ENCODE results near the gene SUMO3.

Gene SUMO3

DNA sequence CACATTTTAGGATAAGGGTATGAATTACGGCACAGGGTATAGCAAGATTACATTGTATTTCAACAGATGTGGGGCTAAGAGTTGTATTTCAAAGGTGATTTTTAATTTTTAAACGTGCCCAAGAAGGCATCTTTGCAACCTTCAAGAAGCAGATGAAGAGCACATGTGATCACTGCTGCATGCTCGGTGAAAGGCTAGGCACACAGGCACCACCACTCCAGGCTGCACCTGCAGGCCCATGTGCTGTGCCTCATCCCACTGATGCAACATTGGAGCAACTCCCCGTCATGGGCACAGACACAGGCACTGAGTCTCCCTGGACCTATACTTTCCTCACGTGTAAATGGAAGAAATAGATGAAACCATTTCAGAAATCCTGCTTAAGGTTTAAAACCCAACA is 39.8 kb downstream of the SUMO3 start:
- no peak overlapping the region for H3K27ac ChIP-seq (ENCODE audit: low read length)
- no peaks in the 10 kb centered on the region for H3K4me1 ChIP-seq (ENCODE audit: low read length)
- peaks cover 38% of the 10 kb centered on the region for H3K79me2 ChIP-seq (ENCODE audit: low read length)

DNA sequence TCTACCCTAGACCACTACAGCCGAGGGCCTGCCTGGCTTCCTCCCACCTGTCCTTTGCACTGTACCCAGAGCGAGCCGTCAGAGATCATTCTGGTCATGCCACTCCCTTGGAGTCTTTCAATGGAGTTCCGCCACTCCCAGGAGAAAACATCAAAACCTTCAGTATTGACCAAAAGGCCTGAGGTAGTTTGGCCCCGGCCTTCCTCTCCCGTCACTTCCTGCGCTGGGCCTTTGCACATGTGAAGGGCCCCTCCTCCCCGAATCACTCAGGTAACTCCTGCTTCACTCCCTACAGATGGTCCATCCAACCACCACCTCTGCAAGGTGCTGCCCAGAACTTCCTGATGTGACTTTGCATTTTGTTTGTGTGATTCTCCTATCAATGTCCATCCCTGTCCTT is 42.9 kb downstream of the SUMO3 start:
- TF ChIP-seq EZH2 (optimal IDR thresholded peaks at IDR 0.05; ENCODE audit: low read depth, low read length), result no peak
- no peak for TF ChIP-seq EZH2phosphoT487 (IDR thresholded peaks at IDR 0.05; ENCODE audit: low read length)
- TF ChIP-seq, protein P1, sequence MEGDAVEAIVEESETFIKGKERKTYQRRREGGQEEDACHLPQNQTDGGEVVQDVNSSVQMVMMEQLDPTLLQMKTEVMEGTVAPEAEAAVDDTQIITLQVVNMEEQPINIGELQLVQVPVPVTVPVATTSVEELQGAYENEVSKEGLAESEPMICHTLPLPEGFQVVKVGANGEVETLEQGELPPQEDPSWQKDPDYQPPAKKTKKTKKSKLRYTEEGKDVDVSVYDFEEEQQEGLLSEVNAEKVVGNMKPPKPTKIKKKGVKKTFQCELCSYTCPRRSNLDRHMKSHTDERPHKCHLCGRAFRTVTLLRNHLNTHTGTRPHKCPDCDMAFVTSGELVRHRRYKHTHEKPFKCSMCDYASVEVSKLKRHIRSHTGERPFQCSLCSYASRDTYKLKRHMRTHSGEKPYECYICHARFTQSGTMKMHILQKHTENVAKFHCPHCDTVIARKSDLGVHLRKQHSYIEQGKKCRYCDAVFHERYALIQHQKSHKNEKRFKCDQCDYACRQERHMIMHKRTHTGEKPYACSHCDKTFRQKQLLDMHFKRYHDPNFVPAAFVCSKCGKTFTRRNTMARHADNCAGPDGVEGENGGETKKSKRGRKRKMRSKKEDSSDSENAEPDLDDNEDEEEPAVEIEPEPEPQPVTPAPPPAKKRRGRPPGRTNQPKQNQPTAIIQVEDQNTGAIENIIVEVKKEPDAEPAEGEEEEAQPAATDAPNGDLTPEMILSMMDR (IDR thresholded peaks at IDR 0.05; ENCODE audit: low read length), result no peak
- H3K36me3 ChIP-seq (replicated peaks; ENCODE audit: insufficient read depth, low read length), result peaks cover 31% of the 10 kb centered on the region

More for the DNA sequence above, 39.8 kb downstream of the SUMO3 start:
- Histone ChIP-seq H4K20me1 (ENCODE audit: insufficient read depth, low read length) (peaks cover 5% of the 10 kb centered on the region; the same call in 1 of the 2 replicates), H3K9ac (ENCODE audit: low read length) (no peak overlapping the region), H3K36me3 (replicated peaks; ENCODE audit: insufficient read depth, low read length) (peaks cover 29% of the 10 kb centered on the region), H3K9me2 (replicated peaks; ENCODE audit: insufficient read depth, low read length) (no peaks in the 10 kb centered on the region), H3K27me3 (replicated peaks; ENCODE audit: insufficient read depth, low read length) (no peaks in the 10 kb centered on the region), H3K4me2 (ENCODE audit: low read depth, low read length) (no peak overlapping the region), H3K4me3 (ENCODE audit: low read length) (no peak overlapping the region), H3K9me3 (replicated peaks; ENCODE audit: insufficient read depth, low read length) (no peaks in the 10 kb centered on the region), H2AFZ (ENCODE audit: low read length) (no peak overlapping the region), H3F3A (ENCODE audit: insufficient read depth, low read length) (no peaks in the 10 kb centered on the region)
- TF ChIP-seq EZH2phosphoT487 (IDR thresholded peaks at IDR 0.05; ENCODE audit: low read length) (no peak), EZH2 (optimal IDR thresholded peaks at IDR 0.05; ENCODE audit: low read depth, low read length) (no peak)
- TF ChIP-seq, protein P1 (IDR thresholded peaks at IDR 0.05; ENCODE audit: low read length), result no peak
- DNase-seq, result no peak

DNA sequence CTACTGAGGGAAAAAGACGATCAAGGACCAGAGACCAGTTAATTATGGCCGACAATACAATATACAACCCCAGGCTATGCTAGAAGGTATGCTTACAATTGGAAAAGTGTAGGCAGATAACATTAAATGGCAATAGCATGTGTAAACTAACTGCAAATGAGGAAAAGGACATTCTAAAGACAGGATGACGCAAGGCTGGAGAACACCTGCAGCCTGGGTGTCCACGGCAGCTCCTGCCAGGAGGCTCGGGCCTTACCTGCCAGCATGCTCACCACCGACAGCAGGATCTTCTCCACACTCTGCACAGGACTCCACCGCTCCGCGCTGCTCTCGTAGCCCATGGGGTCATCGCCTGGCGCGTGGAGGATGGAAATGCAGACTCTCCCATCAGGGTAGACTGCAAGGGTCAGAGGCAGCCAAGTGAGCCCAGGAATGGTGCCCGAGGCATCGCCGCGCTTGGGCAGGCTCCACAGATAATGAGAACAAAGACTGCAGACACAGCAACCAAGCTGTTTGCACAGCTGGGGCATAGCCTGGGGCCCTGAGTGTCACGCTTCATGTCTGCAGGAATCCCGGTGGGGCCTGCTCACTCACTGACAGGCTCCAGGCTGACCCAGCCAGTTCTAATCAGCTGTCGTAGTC is 44.5 kb downstream of the SUMO3 start:
- Histone ChIP-seq H3K9me3 (replicated peaks; ENCODE audit: insufficient read depth, low read length) (no peaks in the 10 kb centered on the region), H3K9ac (ENCODE audit: low read length) (no peak overlapping the region), H4K20me1 (ENCODE audit: insufficient read depth, low read length) (no peaks in the 10 kb centered on the region), H3K79me2 (ENCODE audit: low read length) (peaks cover 7% of the 10 kb centered on the region), H2AFZ (ENCODE audit: low read length) (no peak overlapping the region), H3F3A (ENCODE audit: insufficient read depth, low read length) (no peaks in the 10 kb centered on the region), H3K9me2 (replicated peaks; ENCODE audit: insufficient read depth, low read length) (no peaks in the 10 kb centered on the region), H3K4me3 (ENCODE audit: low read length) (no peak overlapping the region), H3K36me3 (replicated peaks; ENCODE audit: insufficient read depth, low read length) (peaks cover 31% of the 10 kb centered on the region), H3K27ac (ENCODE audit: low read length) (no peak overlapping the region), H3K27me3 (replicated peaks; ENCODE audit: insufficient read depth, low read length) (no peaks in the 10 kb centered on the region), H3K4me2 (ENCODE audit: low read depth, low read length) (no peak overlapping the region), H3K4me1 (ENCODE audit: low read length) (no peaks in the 10 kb centered on the region)
- TF ChIP-seq EZH2 (optimal IDR thresholded peaks at IDR 0.05; ENCODE audit: low read depth, low read length), result no peak
- no peak for TF ChIP-seq EZH2phosphoT487 (IDR thresholded peaks at IDR 0.05; ENCODE audit: low read length)
- TF ChIP-seq, protein P1 (IDR thresholded peaks at IDR 0.05; ENCODE audit: low read length), result no peak
- no peak for DNase-seq

More for the DNA sequence above, 42.9 kb downstream of the SUMO3 start:
- no peaks in the 10 kb centered on the region for H3K9me2 ChIP-seq (replicated peaks; ENCODE audit: insufficient read depth, low read length)
- H3K79me2 ChIP-seq (ENCODE audit: low read length), result peaks cover 15% of the 10 kb centered on the region
- H3K4me2 ChIP-seq (ENCODE audit: low read depth, low read length), result no peak overlapping the region
- H3F3A ChIP-seq (ENCODE audit: insufficient read depth, low read length), result no peaks in the 10 kb centered on the region
- H3K4me3 ChIP-seq (ENCODE audit: low read length), result no peak overlapping the region
- no peaks in the 10 kb centered on the region for H3K27me3 ChIP-seq (replicated peaks; ENCODE audit: insufficient read depth, low read length)
- H3K9ac ChIP-seq (ENCODE audit: low read length), result no peak overlapping the region
- H2AFZ ChIP-seq (ENCODE audit: low read length), result no peak overlapping the region
- DNase-seq, result no peak
- no peak overlapping the region for H3K27ac ChIP-seq (ENCODE audit: low read length)
- no peaks in the 10 kb centered on the region for H4K20me1 ChIP-seq (ENCODE audit: insufficient read depth, low read length)
- no peaks in the 10 kb centered on the region for H3K4me1 ChIP-seq (ENCODE audit: low read length)
- no peaks in the 10 kb centered on the region for H3K9me3 ChIP-seq (replicated peaks; ENCODE audit: insufficient read depth, low read length)

All from MM.1S (cell line).